ES-I3 (cell line): ENCODE measurements around the gene FOXL3.
"Not testable (repeated sequence)": the region's sequence is repeated elsewhere in the genome, so short reads cannot be mapped to it uniquely, and the experiment has no call there.

Source experiments
- H3K36me3 ChIP-seq: 2 replicates; pipeline ENCODE4 v1.6.1; 2013; ENCODE audit warnings: mild to moderate bottlenecking, low read length, control low read depth, moderate library complexity; ENCODE audit not compliant: insufficient read depth
- H3K4me1 ChIP-seq: 2 replicates; pipeline ENCODE4 v1.6.1; 2013; ENCODE audit warnings: mild to moderate bottlenecking, control low read depth, low read length; ENCODE audit not compliant: insufficient read depth
- H3K9ac ChIP-seq: 2 replicates; pipeline ENCODE4 v1.6.1; 2013; ENCODE audit warnings: low read depth, mild to moderate bottlenecking, low read length, moderate library complexity
- H3K9me3 ChIP-seq: 2 replicates; pipeline ENCODE4 v1.6.1; 2013; ENCODE audit warnings: mild to moderate bottlenecking, low read length, moderate library complexity; ENCODE audit not compliant: control insufficient read depth, insufficient read depth

FOXL3 gene

DNA sequence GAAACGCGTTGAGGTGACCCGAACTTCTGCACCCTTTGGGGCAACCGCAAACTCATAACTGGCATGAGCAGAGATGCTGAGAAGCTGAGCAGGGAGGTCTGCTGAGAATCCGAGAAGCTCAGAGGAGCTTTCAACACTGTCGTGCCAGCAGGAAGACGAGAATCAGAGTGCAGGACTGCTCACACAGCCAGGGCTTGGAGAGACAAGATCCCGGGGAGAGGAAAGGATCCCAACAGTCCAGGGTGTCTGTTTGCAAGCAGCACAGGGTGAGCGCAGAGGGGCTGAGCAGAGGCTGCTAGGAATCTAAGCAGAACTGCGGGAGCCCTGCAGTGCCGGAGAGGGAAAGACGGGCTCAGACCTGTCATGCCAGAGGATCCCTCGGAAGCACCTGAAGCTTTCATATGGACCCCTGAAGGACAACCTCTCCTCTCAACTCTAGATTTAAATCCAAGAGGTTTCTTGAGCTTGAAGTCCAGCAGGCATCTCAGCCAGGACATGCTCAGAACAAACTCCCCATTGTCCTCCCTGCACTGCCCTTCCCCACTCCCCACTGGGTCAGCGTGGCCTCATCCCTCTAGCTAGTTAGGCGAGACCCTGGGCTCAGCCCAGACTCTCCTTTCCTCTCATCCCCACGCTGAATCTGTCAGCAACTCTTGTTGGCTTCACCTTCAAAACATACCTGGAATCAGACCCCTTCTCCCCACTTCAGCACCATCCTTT, 40.7 kb downstream of the FOXL3 start:
- no peak overlapping the region for H3K9ac ChIP-seq
- H3K9me3 ChIP-seq: peaks cover 2% of the 10 kb centered on the region; the same call in 1 of the 2 replicates
- H3K36me3 ChIP-seq: no peaks in the 10 kb centered on the region
- H3K4me1 ChIP-seq: no peaks in the 10 kb centered on the region

DNA sequence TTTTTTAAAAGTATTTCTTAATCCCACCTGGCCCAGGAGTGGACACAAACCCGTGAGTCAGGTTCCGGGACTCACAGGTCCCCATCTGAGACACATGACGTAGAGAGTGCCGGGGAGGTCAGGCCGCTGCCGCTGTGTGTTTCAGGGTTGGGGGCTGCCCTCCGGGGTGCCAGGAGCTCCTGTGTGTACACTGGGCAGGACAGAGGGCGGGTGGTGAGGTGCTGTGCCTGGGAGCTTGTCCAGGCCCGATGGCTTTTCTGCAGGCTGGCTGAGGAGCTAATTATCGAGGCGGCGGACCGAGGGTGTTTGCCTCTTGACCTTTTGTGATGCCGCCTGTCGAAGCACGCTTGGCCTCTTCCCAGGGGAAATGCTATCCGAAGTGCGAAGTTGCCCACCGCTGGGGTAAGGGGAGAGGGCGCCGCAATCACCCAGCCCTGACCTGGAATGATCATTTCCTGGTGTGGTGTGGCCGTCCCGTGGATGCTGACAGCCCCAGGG, 42.1 kb downstream of the FOXL3 start:
- Histone ChIP-seq H3K9ac (no peak overlapping the region), H3K36me3 (no peaks in the 10 kb centered on the region), H3K9me3 (no peaks in the 10 kb centered on the region), H3K4me1 (no peaks in the 10 kb centered on the region)

DNA sequence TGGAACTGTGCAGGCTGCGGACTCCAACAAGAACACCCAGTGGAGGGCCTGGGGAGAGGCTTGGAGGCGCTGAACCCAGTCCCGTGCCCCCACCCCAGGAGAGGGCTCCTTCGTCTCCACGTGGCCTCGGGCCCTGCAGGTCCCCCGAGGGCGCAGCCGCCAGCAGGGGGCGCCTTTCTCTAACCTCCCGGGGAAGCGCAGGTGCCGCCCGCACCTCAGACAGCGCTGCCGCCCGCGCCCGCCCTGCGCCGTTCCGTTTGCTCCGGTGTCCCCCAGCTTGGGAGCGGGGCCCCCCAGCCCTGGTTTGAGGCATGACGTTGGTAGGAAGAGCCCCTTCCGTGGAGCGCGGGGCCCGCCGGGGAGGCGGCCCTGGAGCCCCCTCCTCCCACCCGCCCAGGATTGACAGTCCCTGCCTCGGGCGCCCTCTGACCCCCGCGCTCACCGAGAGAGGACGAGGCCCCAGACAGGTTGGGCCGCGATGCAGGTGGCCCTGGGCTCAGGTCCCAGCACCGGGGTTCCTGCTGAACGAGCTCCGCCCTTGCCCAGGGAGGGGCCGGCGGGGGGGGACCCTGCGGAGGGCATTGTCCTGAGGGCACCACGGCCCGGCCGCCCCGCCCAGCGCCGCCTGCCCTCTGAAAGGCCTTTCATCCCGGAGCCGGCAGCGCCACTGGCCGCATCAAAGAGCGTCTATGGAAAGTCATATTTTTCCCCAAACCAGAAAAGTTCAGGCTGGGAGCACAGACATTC, 42.8 kb downstream of the FOXL3 start:
- Histone ChIP-seq H3K4me1 (no peaks in the 10 kb centered on the region), H3K36me3 (no peaks in the 10 kb centered on the region), H3K9me3 (no peaks in the 10 kb centered on the region), H3K9ac (peak overlapping the region; percentile 33; the same call in 1 of the 2 replicates)

DNA sequence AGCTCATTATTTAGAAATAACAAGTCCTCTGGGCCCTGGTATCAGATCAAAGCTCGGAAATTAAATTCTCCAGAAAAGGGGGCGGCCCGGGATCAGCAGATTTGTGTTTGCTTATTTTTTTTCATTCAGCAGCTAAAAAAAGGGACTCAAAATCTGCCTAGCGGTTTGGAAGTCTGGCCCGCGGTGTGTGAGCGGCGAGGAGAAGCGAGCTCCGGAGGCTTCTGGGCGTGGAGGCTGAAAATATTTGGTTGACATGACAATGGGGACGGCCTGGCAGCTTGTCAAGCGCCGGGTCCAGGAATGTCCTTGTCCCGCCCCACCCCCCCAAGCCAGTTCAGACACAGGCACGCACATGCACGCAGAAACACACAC, 43.4 kb downstream of the FOXL3 start:
- Histone ChIP-seq H3K4me1 (no peaks in the 10 kb centered on the region), H3K36me3 (no peaks in the 10 kb centered on the region), H3K9ac (peak overlapping the region; percentile 33; the same call in 1 of the 2 replicates), H3K9me3 (no peaks in the 10 kb centered on the region)

DNA sequence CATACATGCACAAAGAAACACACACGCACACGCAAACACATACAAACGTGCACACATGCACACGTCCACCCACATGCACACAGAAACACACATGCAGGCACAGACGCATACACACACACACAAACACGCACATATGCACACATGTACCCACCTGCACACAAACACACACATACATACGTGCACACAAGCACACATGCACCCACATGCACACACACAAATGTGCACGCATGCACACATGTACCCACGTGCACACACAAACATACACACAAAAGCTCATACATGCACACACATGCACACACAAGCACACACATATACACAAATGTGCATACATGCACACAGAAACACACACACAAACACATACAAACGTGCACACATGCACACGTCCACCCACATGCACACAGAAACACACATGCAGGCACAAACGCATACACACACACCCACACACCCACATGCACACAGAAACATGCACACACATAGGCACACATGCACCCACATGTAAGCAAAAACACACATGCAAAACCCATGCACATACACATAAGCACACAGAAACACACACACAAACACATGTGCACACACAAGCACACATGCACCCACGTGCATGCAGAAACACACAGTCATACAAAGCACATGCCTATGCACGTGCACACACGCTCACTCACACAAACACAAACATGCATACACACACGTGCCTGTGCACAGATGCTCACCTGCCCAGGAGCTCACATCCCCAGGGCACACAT, 44.8 kb downstream of the FOXL3 start:
- Histone ChIP-seq H3K9ac (no peak overlapping the region), H3K9me3 (no peaks in the 10 kb centered on the region), H3K4me1 (no peaks in the 10 kb centered on the region), H3K36me3 (no peaks in the 10 kb centered on the region)

DNA sequence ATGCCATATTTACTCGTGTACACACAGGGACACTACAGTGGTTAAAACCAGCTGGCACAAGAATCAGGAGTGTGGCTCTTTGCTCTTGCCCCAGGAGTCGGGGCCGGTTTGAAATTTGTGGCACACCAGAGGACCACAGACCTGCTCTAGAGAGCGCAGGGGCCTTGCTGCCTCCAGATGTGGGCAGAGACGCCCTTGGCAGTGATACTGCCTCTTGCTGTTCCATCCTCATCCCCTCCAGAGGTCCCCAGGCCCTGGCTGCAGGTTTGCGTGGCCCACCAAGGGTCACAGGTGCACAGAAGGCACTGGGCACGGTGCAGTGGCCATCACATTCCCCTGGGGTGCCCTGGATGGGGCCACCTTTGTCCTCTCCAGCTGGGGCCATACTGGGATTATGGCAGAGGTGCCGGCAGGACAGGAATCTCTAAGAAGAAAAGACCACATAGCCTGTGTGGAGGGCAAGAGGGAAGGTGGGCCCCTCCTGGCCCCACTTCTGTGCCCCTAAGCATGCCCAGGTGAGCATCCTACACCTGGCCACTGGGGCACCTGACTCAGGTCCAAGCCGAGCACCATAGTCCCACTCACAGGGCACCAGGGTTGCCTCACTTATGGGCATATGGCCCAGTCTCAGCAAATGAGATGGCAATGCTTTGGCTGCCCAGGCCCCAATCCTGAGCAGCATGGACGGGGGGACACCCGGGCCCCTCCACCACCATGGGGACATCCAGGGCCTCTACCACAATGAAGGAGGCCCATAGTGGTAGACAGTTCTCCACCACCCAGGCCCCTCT, 45.6 kb downstream of the FOXL3 start:
- no peaks in the 10 kb centered on the region for H3K4me1 ChIP-seq
- H3K36me3 ChIP-seq: no peaks in the 10 kb centered on the region
- no peaks in the 10 kb centered on the region for H3K9me3 ChIP-seq
- H3K9ac ChIP-seq: no peak overlapping the region

DNA sequence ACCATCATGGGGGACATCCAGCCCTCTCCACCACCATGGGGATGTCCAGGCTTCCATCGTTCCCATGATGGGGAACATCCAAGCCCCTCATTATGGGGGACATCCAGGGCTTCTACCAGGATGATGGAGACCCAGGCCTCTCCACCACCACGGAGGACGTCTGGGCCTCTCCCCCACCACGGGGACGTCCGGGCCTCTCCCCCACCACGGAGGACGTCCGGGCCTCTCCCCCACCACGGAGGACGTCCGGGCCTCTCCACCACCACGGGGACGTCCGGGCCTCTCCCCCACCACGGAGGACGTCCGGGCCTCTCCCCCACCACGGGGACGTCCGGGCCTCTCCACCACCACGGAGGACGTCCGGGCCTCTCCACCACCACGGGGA, 46.2 kb downstream of the FOXL3 start:
- H3K9ac ChIP-seq, H3K4me1 ChIP-seq, H3K36me3 ChIP-seq, H3K9me3 ChIP-seq: not testable (repeated sequence)

DNA sequence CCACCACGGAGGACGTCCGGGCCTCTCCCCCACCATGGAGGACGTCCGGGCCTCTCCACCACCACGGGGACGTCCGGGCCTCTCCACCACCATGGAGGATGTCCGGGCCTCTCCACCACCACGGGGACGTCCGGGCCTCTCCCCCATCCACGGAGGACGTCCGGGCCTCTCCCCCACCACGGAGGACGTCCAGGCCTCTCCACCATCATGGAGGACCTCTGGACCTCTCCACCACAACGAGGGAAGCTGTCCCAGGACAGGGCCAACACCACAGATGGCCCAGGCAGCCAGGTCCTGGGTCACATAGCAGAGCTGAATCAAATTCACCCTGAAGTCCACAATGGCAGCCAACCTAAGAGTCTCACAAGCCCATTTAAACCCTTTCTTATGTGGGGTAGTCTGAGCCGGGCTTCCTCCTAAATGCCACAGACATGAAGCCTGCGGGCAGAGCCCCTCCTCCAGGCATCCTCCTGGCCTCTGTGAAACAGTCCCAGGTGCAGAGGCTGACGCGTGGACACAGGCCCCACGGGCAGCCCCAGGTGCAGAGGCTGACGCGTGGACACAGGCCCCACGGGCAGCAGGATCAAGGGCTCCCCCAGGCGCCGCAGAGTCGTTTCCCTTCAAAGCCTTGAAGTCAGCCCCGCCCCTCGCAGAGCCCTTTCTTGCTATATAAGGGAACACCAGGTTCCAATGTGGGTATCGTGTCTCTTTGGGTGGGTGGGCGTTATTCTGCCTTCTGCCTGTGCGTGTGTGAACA, 47.0 kb downstream of the FOXL3 start:
- Histone ChIP-seq H3K36me3 (no peaks in the 10 kb centered on the region), H3K9ac (no peak overlapping the region), H3K4me1 (no peaks in the 10 kb centered on the region), H3K9me3 (no peaks in the 10 kb centered on the region)

DNA sequence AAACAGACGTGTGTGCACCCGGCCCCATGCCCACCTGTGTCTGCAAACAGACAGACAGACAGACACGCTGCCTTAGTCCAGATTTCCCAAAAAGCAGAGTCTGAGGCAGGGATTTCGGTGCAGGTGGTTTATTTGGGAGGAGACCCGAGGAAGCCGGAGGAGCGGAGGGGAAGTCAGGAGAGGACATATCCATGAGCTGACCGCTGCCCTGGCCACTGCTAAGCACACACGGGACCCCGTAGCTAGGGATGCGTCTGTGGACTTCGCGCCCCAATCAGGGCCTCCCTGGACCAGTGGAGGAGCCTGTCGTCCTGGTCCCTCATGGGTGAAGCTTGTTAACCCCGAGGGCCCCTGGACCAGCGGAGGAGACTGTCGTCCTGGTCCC, 47.6 kb downstream of the FOXL3 start:
- no peaks in the 10 kb centered on the region for H3K36me3 ChIP-seq
- H3K4me1 ChIP-seq: no peaks in the 10 kb centered on the region
- H3K9me3 ChIP-seq: no peaks in the 10 kb centered on the region
- no peak overlapping the region for H3K9ac ChIP-seq

DNA sequence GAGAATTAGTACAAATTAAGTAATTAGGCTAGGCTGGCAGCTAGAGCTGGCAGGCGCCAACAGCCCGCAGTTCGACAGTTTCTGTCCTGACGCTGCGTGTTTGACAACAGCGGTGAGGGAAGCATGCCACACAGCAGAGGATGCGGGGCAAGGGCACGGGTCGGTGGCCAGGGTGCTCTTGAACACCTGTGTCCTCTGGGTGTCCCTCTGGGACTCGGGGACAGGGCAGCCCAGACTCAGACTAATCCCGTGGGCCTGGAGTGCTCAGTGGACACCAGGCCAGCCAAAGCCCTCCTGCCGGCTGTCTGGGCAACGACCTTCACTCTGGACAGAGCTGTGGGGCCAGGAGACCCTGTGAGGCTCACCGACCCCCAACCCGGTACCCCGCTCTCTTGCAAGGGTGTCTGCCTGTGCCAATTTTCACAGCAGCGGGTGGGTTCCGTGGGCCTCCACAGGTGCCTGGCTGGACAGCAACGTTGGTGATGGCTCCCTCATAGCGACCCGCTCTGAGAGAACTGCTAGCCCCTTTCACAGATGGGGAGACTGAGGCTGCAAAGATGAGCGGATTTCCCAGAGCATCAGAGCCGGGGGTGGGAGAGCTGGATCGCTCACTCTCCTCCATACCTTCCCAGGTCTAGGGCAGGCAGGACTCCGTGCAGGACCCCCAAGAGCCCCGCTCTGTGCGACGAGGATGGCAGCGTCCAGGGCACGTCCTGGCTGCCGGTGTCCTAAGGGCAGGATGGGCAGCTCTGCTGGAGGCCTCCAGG, 48.5 kb downstream of the FOXL3 start:
- Histone ChIP-seq H3K36me3 (no peaks in the 10 kb centered on the region), H3K4me1 (no peaks in the 10 kb centered on the region), H3K9ac (no peak overlapping the region), H3K9me3 (no peaks in the 10 kb centered on the region)

DNA sequence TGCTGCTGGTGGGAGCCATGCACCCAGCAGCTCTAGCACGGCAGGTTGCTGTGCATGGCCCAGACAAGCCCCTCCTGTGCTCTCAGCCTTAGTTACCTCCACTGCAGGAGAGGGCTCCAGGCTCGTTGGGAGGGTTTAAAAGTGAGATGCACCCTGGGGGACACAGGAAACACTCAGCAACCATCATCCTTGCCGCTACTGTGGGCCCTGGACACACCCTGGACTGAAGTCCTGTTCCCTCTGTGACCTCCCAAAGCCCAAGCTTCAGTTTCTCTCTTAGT, 49.0 kb downstream of the FOXL3 start:
- Histone ChIP-seq H3K9ac (no peak overlapping the region), H3K36me3 (no peaks in the 10 kb centered on the region), H3K4me1 (no peaks in the 10 kb centered on the region), H3K9me3 (no peaks in the 10 kb centered on the region)

DNA sequence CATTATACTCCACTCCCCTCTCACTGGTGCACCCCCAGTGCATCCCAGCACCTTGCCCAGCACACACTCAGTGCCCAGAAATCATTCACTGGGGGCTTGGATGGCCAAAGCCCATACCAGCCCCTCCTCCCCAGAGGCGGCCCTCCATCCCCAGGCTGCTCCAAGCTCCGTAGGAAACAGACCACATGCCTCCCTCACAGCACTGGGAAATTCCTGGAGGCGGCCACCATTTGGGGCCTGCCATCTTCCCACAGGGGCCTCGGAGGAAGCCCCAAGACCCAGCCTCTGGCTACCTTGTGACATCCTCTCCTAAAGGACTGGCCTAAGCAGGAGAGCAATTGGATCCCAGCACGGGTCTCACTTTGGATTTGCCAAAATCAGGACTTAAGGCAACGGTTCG, 49.7 kb downstream of the FOXL3 start:
- Histone ChIP-seq H3K4me1 (no peaks in the 10 kb centered on the region), H3K36me3 (no peaks in the 10 kb centered on the region), H3K9me3 (no peaks in the 10 kb centered on the region), H3K9ac (no peak overlapping the region)

DNA sequence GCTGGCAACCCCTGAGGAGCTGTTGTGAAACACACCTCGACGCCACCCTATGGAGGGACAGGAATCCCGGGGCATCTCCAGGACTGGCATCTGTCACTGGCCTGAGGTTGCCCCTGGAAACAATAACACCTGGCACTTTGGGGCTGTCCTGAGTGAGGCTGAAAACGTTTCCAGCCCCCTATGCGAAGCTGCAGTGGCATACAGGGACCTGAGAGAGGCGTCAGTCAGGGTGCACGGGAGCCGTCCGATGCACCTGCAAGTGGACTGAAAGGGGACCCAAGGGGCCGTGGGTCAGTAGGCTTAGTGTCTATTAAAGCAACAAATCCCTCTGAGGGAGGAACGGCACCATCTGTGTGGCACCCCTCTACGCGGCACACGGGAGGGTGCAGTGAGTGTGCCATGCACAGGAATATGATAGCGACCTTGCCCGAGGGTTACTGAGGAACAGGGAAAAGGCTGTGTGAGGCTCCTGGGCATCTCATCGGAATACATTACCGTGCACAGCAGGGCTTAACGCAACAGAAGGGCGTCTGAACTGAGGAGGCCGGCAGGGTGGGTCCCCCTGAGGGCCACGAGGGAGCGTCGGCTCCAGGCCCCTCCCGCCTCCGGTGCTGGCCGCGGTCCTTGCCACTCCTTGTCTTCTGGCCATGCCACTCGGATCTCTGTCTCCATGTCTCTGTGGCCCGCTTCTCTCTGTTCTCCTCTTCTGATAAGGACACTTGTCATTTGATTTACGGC, 50.4 kb downstream of the FOXL3 start:
- Histone ChIP-seq H3K9me3 (no peaks in the 10 kb centered on the region), H3K4me1 (no peaks in the 10 kb centered on the region), H3K9ac (no peak overlapping the region), H3K36me3 (no peaks in the 10 kb centered on the region)
